ENCODE data around the gene COBLL1. TPM values are rescaled to one million over a fixed set of nuclear protein-coding genes. Genes with fewer than 3 reads are reported as not detected.

Gene COBLL1
- polyA plus RNA-seq, 1 donor (not counting 4 experiments of a cell fraction or from before 2014, with no cell fraction given): 14.9 TPM

DNA sequence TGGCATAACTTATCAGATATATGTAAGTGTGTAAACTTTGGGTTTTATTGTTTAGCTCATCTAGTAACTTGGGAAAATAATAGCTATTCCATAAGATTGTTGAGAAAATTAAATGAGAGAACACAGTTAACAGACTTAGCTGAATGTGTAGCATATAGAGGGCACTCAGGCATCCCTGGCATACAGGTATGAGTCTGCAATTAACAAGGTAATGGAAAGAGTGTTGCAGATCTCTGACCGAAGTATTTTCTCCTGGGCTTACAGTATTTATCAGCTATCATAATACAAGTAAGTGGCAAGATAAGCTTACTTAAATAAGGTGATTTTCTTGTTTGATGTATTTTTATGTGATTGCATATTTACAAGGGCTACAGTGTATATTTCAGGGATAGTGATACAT, 7.9 kb upstream of the COBLL1 start:
- Histone ChIP-seq H3K9me1 (ENCODE audit: control insufficient read depth, extremely low read depth, insufficient read depth, low read length) (no peaks in the 10 kb centered on the region), H3K9ac (ENCODE audit: control insufficient read depth, extremely low read depth, insufficient read depth, low read length) (no peak overlapping the region), H3K9me3 (ENCODE audit: control insufficient read depth, low read depth, low read length) (no peaks in the 10 kb centered on the region), H3K4me3 (ENCODE audit: control insufficient read depth in 2 of 3, extremely low read depth in 1 of 3, insufficient read depth in 2 of 3, low read depth in 1 of 3, low read length in 3 of 3) (no peak overlapping the region), H3K4me2 (ENCODE audit: control insufficient read depth, extremely low read depth, insufficient read depth, low read depth, low read length) (no peak overlapping the region), H3K79me2 (ENCODE audit: control insufficient read depth, insufficient read depth, low read length) (no peaks in the 10 kb centered on the region), H2AFZ (ENCODE audit: control insufficient read depth, low read length) (no peak overlapping the region), H3K27me3 (ENCODE audit: control insufficient read depth, extremely low read depth, insufficient read depth, low read length) (no peaks in the 10 kb centered on the region), H3K36me3 (ENCODE audit: control insufficient read depth in 2 of 2, extremely low read depth in 1 of 2, insufficient read depth in 2 of 2, low read length in 2 of 2) (no peaks in the 10 kb centered on the region), H3K4me1 (ENCODE audit: control insufficient read depth, extremely low read depth, insufficient read depth, low read length) (peaks cover 15% of the 10 kb centered on the region), H3K27ac (ENCODE audit: control insufficient read depth, insufficient read depth, low read length) (no peak overlapping the region), H4K20me1 (ENCODE audit: control insufficient read depth, extremely low read depth, insufficient read depth, low read length) (no peaks in the 10 kb centered on the region)
- peak; percentile 17 for FAIRE-seq
- dilution Hi-C loops (cut with MboI; ENCODE audit: extremely low pct_ligation_motif_present, low sequenced_read_pairs): no loop called here
- no peak for DNase-seq (ENCODE audit: low read depth, low spot score)
- TF ChIP-seq, protein P1, sequence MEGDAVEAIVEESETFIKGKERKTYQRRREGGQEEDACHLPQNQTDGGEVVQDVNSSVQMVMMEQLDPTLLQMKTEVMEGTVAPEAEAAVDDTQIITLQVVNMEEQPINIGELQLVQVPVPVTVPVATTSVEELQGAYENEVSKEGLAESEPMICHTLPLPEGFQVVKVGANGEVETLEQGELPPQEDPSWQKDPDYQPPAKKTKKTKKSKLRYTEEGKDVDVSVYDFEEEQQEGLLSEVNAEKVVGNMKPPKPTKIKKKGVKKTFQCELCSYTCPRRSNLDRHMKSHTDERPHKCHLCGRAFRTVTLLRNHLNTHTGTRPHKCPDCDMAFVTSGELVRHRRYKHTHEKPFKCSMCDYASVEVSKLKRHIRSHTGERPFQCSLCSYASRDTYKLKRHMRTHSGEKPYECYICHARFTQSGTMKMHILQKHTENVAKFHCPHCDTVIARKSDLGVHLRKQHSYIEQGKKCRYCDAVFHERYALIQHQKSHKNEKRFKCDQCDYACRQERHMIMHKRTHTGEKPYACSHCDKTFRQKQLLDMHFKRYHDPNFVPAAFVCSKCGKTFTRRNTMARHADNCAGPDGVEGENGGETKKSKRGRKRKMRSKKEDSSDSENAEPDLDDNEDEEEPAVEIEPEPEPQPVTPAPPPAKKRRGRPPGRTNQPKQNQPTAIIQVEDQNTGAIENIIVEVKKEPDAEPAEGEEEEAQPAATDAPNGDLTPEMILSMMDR (optimal IDR thresholded peaks at IDR 0.05 in 1 of 3, IDR thresholded peaks at IDR 0.05 in 1 of 3, conservative IDR thresholded peaks at IDR 0.05 in 1 of 3; ENCODE audit: extremely low read depth in 1 of 3, insufficient read depth in 2 of 3, low read length in 3 of 3): no peak
- TF ChIP-seq EZH2 (IDR thresholded peaks at IDR 0.05; ENCODE audit: low read length): no peak

- peak overlapping the region; percentile 82 for H3K27ac ChIP-seq (ENCODE audit: control insufficient read depth, insufficient read depth, low read length)
- dilution Hi-C loops (cut with MboI; ENCODE audit: extremely low pct_ligation_motif_present, low sequenced_read_pairs): no loop called here
- peak overlapping the region; percentile 56 for H2AFZ ChIP-seq (ENCODE audit: control insufficient read depth, low read length)
- peaks cover 20% of the 10 kb centered on the region for H3K4me1 ChIP-seq (ENCODE audit: control insufficient read depth, extremely low read depth, insufficient read depth, low read length)
- peak overlapping the region in 2 of 3 experiments; percentile 29 to 54 for H3K4me3 ChIP-seq (ENCODE audit: control insufficient read depth in 2 of 3, extremely low read depth in 1 of 3, insufficient read depth in 2 of 3, low read depth in 1 of 3, low read length in 3 of 3)
- no peaks in the 10 kb centered on the region for H3K9me1 ChIP-seq (ENCODE audit: control insufficient read depth, extremely low read depth, insufficient read depth, low read length)
- TF ChIP-seq, protein P1 (optimal IDR thresholded peaks at IDR 0.05 in 1 of 3, IDR thresholded peaks at IDR 0.05 in 1 of 3, conservative IDR thresholded peaks at IDR 0.05 in 1 of 3; ENCODE audit: extremely low read depth in 1 of 3, insufficient read depth in 2 of 3, low read length in 3 of 3): no peak
- TF ChIP-seq EZH2 (IDR thresholded peaks at IDR 0.05; ENCODE audit: low read length): no peak
- H3K27me3 ChIP-seq (ENCODE audit: control insufficient read depth, extremely low read depth, insufficient read depth, low read length): no peaks in the 10 kb centered on the region
- no peaks in the 10 kb centered on the region for H4K20me1 ChIP-seq (ENCODE audit: control insufficient read depth, extremely low read depth, insufficient read depth, low read length)
- H3K9ac ChIP-seq (ENCODE audit: control insufficient read depth, extremely low read depth, insufficient read depth, low read length): peak overlapping the region; percentile 48
- H3K36me3 ChIP-seq (ENCODE audit: control insufficient read depth in 2 of 2, extremely low read depth in 1 of 2, insufficient read depth in 2 of 2, low read length in 2 of 2): no peaks in the 10 kb centered on the region
- no peaks in the 10 kb centered on the region for H3K9me3 ChIP-seq (ENCODE audit: control insufficient read depth, low read depth, low read length)
- DNase-seq (ENCODE audit: low read depth, low spot score) (peak; percentile 46), FAIRE-seq (peak; percentile 99)
- peak overlapping the region; percentile 80 for H3K4me2 ChIP-seq (ENCODE audit: control insufficient read depth, extremely low read depth, insufficient read depth, low read depth, low read length)
- H3K79me2 ChIP-seq (ENCODE audit: control insufficient read depth, insufficient read depth, low read length): no peaks in the 10 kb centered on the region
These were observed 6.5 kb upstream of the COBLL1 start for GRCh38 chr2:164847981-164848741.
